ENCODE results near the gene SESN3. TPM values are rescaled to one million over a fixed set of nuclear protein-coding genes. Genes with fewer than 3 reads are reported as not detected.

SESN3 gene
- polyA plus RNA-seq, 5 donors, result 49.9 to 85.3 (median 74.2) TPM

GRCh38 chr11:95132956-95133355 lies 98.0 kb downstream of the SESN3 start:
- DNase-seq, result no peak

- no peak for DNase-seq
Observed at GRCh38 chr11:95128602-95129001, 102.4 kb downstream of the SESN3 start.

- DNase-seq, result no peak
Observed at GRCh38 chr11:95123556-95123955, 107.4 kb downstream of the SESN3 start.

- DNase-seq, result no peak
Observed at GRCh38 chr11:95121698-95122097, 109.3 kb downstream of the SESN3 start.

- DNase-seq, result no peak
Observed at GRCh38 chr11:95119361-95120060, 111.5 kb downstream of the SESN3 start.

- no peak for DNase-seq
Observed at GRCh38 chr11:95115597-95115996, 115.4 kb downstream of the SESN3 start.

Other genes with a start within 250 kb of the SESN3 start
- under 1 TPM; 0.15 to 0.40 (median 0.23) TPM for gene KDM4E, start 205.9 kb downstream of the SESN3 start, polyA plus RNA-seq (ENCODE audit: insufficient read depth in 1 of 5, insufficient read length in 5 of 5, low replicate concordance in 1 of 5)
- gene KDM4F, start 181.8 kb downstream of the SESN3 start, polyA plus RNA-seq (ENCODE audit: insufficient read depth in 1 of 5, insufficient read length in 5 of 5, low replicate concordance in 1 of 5), result not detected
- 10 to 100 TPM; 42.7 to 52.5 (median 45.2) TPM for gene SRSF8, start 164.3 kb downstream of the SESN3 start, polyA plus RNA-seq (ENCODE audit: insufficient read depth in 1 of 5, insufficient read length in 5 of 5, low replicate concordance in 1 of 5)
- 10 to 100 TPM; 22.8 to 28.5 (median 25.3) TPM for gene ENDOD1, start 141.4 kb downstream of the SESN3 start, polyA plus RNA-seq (ENCODE audit: insufficient read depth in 1 of 5, insufficient read length in 5 of 5, low replicate concordance in 1 of 5)

Data from right lung (tissue), 5 donors.